Activated T-helper 1 cell treated with anti-CD3 and anti-CD28 coated beads, Interleukin-2, amount 50 U/mL, for 16 hours (primary cell): Measurements from ENCODE around the gene SRGAP1.

ENCODE experiments used
- DNase-seq, 2 donors: peaks; one replicate each; pipeline ENCODE4 v3.0.0-alpha.2; 2020; ENCODE audit warnings: low read depth in 1 of 2, low spot score in 1 of 2

The SRGAP1 gene

DNA sequence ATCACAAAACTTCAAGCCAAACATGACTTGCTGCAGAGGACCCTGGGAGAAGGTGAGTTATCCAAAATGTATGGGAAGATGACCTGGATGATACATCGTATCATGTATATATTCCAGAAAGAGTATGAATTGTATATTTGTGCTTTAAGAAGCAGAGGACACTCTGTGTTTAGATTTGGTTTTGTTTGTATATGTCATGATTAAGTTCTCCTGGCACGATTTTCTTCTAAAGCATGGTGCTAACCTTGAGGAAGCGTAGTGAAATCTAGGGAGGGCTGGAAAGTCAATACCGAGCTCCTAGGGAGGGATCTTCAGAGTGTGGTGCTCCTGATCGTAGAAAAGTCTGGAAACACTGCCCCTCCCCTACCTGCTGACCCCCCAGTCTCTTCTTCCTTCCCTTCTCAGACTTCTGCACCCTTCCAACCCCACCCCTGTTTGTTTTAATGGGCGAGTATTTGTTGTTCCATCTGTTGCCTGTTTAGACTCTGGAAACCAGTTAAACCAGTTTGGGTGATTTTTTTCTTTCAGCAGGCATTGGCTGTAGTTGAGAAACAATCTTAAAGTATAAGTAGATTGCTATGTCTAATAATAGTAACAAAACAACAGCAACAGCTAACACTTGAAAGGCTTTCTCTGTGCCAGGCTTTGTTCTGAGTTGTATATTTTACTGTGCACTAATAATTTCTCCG is 236.0 kb downstream of the SRGAP1 start:
- DNase-seq: no peak

DNA sequence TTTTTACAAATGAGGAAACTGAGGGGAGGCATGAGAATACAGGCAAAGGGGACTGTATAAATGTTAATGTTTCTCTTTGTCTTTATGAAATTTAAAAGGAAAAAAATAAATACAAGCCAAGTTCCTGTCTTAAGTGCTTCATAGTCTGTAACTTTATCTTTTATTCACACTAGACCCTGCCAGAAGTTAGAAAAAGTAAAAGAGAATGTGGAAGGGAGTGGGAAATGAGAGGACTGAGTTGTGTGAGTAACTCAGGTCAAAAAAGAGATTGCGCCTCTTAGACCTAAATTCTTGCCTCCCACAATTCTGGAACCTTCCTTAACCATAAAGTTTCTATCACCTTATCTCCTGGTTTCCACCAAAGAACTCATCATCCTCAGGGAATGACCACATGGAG is 236.5 kb downstream of the SRGAP1 start:
- no peak for DNase-seq

DNA sequence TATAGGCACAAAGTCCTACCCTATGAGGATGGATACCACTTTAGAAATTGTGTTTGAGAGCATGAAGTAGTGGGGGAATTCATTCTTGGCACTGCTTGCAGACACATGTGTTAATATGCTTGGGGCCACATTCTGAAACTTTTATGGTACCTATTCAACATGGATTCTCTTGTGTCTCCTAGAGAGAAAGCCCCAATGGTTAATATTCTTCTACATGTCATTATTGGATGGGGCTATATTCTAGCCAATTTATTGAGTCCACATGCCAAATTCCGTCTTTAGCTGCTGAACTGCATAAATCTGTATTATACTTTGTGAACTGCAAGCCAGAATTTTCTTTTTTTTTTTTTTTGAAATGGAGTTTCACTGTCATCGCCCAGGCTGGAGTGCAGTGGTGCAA is 237.6 kb downstream of the SRGAP1 start:
- no peak for DNase-seq

DNA sequence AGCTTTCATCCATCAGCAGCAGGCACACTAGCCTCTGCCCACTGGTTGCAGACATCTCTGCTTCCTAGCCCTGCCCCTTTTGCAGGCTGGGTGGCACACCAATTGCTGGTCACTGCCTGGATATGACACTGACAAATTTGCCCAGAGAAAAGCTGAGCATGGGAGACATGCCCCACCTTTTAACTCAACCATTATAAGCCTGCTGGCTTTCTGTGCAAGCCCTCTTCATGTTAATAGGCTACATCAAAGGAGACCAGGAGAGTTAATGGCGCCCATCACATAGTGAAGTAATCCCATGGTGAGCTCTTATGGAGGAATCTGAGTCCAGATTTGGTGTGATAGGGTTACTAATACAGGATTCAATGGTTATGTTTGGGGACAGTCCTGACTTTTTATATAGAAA is 238.4 kb downstream of the SRGAP1 start:
- no peak for DNase-seq

DNA sequence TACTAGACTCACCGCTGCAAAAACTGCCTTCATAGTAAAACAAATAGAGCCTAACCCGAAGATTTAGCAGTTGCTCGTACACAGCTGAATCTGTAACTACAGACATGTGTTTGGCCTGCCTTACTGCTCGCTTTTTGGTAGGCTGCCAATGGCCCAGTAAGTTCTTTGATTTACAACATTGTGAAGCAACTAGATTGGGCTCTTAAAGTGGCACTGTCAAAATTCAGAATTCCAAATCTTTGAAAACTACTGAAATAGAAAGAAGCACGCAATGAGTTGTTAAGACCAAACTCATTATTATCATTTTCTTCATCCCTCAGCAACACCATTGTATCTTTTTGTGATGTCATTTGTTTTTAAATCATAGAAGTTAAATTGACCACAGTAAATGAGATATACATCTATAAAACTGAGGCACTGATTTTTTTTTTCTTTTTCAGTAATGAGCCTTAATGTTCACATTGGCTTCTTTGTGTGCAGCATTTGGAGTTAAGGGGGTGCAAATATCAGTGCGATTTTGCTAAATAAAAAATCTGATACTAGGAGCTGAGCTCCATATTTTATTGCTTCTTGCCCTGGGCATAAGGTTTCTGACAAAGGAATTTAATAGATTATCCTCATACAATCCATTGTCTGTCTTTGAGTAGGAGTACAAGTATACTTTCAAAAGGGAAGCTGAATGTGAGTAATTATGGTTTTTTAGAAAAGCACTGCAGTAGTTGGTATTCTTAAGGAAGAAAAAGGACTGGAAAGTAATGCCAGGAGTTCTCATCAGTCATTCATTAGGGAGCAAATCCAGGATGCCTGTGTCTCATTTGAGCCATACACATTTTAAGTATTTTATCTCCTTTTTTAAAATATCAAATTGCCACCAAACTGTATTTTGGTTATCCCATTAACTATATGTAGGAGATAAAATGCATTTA is 239.0 kb downstream of the SRGAP1 start:
- DNase-seq: no peak

DNA sequence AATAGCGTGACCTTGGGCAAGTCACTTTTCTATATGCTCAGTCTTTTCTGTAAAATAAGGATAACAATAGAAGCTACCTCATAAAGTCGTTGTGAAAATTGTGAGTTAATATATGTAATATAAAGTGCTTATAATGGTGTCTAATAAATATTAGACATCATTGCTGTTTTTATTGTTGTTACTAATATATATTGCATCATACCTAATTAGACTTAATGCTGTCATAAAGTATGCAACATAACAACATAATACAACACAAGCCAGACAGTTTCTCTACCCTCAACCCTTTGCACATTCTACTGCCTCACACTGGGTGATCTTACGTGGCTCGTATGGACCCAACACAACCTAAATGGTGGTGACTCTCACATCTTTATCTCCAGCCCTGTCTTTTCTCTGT is 240.7 kb downstream of the SRGAP1 start:
- DNase-seq: no peak

DNA sequence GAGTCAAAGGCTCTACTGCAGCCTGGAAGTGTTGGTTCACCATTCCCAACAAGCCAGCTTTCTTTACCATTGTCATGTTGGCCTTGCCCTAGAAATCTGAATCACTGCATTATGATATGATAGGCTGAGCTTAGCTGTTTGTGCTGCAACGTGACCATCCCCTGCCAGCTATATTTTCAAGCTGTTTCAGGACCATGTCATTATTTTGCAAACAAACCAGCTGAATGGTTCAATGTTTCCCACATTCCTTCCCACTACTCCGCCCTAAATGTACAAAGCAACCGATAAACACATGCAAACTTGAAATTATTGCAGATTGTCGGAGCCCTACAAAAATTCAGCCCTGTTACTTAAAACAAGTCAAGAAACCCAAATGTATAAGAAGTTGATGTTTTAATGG is 241.5 kb downstream of the SRGAP1 start:
- no peak for DNase-seq

DNA sequence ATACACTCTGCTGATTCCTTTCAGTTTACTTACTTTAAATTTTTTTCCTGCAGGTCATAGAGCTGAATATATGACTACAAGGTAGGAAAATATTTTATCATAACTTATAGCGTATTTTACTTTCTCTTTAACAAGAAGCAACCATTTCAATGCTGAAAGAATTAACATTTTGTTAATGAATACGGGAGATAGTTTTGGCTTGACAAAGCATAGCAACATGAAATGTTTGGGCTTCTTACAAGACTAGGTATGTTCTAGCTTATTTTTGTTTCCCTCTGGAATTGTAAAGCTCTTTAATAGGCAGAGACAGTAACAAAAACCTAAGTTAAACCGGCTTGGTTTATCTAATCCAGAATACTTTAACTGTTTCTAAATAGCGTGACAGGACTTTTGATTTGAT is 242.4 kb downstream of the SRGAP1 start:
- DNase-seq: no peak

DNA sequence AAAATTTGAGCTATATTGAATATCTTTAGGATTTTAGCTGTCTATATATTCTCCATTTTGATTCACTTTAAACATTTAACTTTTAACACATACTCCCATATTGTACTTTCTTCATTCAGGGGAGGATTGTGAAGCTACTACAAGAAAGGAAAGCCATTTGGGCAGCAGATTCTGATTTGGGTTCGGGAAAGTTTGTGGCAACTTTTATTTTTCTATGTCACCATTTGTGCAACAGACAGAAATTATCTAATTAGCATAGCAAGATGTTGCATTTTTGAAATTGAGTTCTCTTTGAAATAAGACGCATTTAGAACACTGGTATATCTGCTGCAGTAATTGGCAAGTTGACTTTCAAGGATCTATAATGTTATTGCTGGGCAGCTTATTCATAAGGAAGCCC is 243.3 kb downstream of the SRGAP1 start:
- DNase-seq: no peak

DNA sequence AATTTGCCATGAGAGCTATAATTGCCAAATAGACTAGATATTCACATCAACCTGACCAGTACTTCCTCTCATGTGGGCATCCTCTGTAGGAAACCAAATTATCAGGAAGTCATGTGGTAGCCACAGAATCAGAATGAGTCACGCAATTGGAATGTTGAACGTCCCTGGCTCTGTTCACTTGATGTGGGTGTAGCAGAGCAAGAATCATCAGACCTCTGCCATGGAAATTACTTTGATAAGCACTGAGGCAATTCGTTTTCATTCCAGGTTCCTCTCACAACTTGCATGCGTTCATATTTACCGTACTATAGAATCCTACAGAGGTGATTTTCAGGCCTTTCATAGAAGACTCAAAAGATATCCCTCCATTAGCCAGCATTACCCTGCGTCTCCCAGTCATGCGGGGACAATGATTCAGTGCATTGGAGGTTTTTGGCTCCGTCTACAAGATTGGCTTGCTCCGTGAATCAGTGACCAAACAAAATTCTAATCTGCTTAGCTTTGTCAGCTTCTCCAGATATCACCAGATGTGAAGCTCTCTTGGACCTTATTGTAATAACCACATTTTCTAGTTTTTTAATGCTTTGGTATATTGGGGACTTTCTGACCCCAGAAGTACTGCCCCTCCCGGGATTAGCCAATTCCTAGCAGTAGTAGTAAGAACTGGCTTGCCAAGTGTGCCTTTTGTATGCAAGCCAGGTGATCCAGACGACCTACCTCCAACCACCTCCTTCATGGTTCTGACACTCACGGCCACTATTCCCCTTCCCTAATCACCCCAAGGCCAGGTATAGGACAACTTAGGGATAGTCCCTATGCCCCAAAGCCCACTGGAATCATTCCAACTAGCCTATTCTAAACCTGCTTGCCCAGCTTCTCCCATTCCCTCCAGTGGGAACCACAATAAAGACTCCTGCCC is 244.2 kb downstream of the SRGAP1 start:
- DNase-seq: no peak

DNA sequence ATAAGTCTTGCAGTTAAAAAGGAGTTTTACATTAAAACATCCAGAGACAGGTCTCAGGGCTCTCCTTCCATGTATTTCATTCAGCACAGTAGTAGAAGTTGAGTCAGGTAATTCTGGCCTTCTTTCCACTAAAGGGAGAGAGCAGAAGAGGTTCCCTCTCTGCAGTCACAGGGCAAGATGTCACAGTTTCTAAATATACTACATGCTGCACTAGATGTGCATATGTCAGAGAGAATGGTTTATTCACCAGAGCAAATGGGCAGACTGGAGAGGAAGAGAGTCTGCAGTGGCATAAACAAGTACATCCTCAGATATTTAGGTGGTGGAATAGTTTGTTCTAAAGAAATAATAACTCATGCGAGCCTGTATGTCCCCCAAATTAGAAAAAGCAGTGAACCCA is 245.5 kb downstream of the SRGAP1 start:
- DNase-seq: no peak

DNA sequence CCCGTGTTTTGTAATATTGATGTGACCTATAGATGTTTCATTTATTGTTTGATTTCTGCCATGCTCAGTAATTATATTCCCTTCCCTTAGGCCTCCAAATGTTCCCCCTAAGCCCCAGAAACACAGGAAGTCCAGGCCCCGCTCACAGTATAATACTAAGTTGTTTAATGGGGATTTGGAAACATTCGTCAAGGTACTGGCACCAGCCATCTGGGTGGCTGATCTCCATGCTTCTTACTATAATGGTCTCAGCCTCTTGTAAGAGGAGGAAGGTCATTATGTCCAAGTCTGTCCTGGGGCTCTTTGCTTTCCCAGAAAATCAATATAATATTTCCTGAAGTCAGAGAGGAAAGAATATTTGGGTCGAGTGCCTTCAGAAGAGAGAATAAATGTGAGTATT is 246.7 kb downstream of the SRGAP1 start:
- DNase-seq: no peak

DNA sequence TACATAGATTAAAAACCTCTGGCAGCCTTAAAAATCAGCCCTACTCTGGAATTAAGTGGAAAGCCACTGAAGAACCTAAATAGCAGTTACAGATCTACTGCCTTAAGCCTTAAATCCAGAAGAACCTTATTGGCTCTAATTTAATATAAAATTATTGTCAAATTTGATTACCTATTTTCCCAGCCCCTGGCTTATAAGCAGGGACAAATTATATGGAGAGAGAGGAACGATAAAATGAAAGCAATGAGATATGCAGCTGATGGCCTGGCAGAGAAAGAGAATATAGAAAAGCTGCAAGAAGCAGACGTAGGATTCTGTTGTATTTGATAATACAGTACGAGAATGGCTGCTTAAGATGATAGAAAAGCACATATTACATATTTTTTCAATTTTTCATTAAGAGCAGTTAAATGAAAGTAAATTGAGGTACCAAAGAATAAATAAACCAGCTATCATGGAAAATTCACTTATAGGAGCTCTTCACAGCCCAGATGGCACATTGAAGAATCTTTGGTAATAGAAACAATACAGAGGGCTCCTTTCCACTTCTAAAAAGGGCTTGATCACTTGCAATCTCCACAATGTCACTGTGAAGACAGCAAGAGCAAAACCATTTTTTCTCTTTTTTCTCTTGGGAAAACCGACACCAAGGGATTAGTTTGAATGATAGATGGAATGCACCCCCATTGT is 248.2 kb downstream of the SRGAP1 start:
- no peak for DNase-seq

DNA sequence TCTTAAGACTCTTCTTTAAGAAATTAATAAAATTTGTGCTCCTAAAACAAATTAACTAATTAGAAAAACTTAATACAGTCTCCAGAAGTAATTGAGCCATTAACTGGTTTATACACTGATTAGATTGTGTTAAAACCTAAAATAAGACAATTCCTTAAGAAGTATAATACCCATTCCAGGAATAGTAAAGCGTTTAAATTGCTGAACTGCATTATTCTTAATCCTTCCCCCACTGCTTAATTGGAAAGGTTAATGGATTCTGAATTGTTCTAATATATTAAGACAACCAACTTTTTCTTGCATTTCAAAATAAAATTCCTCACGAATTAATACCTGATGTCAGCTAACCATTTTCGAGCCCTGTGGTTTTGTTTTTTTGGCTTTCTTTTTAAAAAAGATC is 249.2 kb downstream of the SRGAP1 start:
- DNase-seq: no peak

DNA sequence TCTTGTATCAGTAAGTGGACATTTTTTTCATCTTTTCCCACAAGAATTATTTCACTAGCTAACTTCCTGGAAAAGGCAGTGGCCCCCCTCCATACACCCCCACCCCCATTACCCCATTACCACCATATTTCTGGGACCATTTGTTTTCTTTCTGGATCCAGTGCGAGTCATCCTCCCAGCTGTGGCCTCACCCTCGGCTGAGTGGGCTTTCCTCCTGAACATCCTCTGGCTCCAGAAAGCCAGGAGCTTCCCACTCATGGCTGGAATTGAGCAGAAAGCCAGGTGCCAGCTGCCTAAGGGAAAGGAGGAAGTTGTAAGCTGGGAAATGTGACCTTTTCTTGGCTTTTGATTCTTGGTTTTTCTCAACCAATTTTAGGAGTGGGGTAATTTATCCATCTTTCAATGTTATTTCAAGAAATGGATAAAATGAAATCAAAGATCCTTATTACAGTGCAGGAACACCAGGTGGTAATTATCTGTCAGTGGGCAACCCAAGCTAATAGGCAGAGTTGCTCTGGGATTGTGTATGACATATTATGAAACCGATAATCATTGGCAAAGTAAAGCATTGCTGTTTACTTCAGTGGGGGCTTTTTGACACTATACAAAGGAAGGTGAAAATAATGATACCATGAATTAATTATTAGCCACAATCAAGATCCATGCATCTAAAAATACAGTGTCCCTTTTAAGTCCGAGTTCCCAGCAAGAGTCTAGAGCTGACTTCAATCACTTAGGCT is 253.0 kb downstream of the SRGAP1 start:
- no peak for DNase-seq

DNA sequence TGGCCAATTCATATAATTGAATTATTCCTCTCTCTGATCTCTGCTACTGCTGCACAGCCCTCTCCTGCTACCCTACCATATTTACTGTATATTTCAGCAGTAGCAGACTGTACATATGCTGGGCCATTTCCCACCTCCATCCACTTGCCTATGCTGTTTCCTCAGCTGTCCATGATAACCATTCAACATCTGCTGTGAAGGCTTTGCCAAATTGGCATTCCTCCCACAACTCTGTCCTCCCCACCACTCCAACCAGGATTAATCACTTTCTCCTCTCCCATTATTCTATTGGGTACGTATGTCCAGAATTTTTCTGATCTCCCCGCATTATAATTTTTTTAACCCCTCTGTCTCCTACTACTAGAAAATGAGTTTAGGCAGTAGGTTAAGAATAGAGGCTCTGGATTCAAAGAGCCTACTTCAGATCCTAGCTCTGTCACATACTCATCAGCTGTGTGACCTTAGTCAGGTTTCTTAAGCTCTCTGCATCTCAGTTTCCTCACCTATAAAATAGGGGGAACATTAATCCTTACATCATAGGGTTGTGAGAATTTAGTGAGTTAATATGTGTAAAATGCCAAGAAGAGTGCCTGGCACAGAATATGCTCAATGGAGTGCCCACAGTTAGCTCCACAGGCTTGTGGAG is 254.3 kb downstream of the SRGAP1 start:
- DNase-seq: no peak

DNA sequence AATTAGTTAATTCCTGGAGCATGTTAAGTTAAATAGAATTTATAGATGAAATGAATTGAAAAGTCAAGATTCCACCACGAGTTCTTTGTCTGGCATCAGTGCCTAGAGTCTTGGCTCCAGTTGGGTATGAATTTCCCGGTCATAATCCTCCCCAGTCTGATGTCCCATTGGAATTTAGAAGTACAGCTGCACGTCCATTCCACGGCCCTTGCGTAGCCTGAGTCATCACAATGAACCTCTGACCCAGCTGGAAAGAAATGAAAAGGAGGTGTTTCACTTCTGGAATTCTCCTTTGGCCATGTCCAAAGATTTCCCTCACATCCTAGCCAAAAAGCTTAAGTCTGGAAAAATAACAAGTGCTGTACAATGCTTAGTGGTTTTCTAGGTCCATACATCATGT is 254.9 kb downstream of the SRGAP1 start:
- DNase-seq: no peak

DNA sequence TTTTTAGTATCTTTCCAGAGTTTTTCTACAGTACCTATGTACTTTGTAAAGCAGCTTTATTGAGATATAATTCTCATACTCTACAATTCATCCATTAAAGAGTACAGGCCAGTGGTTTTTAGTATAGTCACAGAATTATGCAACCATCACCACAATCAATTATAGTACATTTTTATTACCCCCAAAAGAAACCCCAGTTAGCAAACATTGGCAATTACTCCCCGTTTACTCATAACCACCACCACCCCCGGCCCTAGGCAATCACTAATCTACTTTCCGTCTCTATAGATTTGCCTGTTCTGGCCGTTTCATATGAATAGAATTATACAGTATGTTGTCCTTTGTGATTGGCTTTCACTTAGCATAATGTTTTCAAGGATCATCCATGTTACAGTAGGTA is 257.8 kb downstream of the SRGAP1 start:
- DNase-seq: no peak

DNA sequence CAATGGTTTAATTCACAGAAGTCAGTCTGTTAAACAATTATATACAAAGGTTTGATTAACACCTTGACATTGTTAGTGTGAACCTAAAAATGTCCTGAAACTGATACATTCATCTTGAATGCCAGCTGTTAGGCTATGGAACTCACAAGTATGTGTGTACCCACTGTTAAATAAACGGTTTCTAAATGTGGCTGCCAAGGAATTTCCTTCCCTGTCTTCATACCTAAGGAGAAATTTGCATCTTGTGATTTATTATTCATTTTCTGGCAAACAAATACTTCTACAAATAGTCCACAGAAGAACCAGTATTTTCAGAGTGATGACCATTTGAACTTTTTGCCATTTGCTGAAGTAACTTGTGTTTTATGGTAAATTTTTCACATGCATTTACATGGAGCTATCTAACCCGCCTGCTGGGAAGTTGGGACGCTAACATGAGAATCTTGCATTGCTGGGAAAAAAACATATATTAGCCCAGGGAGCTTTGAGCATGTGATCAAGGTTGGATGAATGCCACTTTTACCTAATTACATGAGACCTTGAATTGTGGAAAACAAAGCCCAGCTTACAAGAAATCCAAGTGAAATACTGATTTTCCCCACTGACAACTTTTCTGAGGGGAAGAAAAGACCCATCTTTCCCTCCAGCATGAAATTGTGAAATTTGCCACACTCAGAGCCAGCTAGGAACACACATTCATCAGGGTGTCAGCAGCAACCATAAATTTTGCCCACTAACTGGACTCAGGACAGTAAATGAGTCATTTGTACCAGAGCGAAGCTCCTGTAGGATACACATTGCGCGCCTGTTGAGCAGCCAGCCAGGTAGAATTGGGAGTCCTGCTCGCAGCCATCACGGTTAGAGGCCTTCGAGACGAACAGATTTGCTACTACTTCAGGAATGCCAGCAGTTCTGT is 259.6 kb downstream of the SRGAP1 start:
- no peak for DNase-seq
